ENCODE data around the gene SLC16A9. TPM values are rescaled to one million over a fixed set of nuclear protein-coding genes. Genes with fewer than 3 reads are reported as not detected.

SLC16A9 gene
- total RNA-seq, 1 experiment from 2014 or later = 4.1 TPM

- no peak overlapping the region for H2AK5ac ChIP-seq (ENCODE audit: insufficient read length, low read length)
- no peak overlapping the region for H2BK5ac ChIP-seq (ENCODE audit: insufficient read length, low read length)
- no peak overlapping the region for H2AFZ ChIP-seq (ENCODE audit: low read length)
- no CpG with 5 or more reads among the region's 3 CpGs for WGBS (ENCODE audit: extremely low coverage, insufficient read length, low lambda C conversion rate)
- H3K4ac ChIP-seq (ENCODE audit: low read depth, low read length) = no peak overlapping the region
- H3K9me3 ChIP-seq (ENCODE audit: control insufficient read depth, low read depth, low read length) = no peaks in the 10 kb centered on the region
- no peak overlapping the region for H2BK20ac ChIP-seq (ENCODE audit: low read depth, low read length, poor library complexity, severe bottlenecking)
- DNase-seq = no peak
- Mint-ChIP-seq H3K4me3 (no peak overlapping the region), H3K36me3 (ENCODE audit: insufficient read depth in 1 of 3, low read depth in 3 of 3) (peaks cover 0 to 11% (median 0%) of the 10 kb centered on the region in 3 experiments; a peak in 1 of 7 replicates), H3K27me3 (ENCODE audit: low read depth) (peaks cover 46% of the 10 kb centered on the region), H3K9me3 (no peaks in the 10 kb centered on the region), H3K27ac (no peak overlapping the region), H3K4me1 (peaks cover 8 to 22% of the 10 kb centered on the region in 2 experiments)
- H3K56ac ChIP-seq (ENCODE audit: insufficient read length, low read depth, low read length) = no peak overlapping the region
- TF ChIP-seq, protein P1, sequence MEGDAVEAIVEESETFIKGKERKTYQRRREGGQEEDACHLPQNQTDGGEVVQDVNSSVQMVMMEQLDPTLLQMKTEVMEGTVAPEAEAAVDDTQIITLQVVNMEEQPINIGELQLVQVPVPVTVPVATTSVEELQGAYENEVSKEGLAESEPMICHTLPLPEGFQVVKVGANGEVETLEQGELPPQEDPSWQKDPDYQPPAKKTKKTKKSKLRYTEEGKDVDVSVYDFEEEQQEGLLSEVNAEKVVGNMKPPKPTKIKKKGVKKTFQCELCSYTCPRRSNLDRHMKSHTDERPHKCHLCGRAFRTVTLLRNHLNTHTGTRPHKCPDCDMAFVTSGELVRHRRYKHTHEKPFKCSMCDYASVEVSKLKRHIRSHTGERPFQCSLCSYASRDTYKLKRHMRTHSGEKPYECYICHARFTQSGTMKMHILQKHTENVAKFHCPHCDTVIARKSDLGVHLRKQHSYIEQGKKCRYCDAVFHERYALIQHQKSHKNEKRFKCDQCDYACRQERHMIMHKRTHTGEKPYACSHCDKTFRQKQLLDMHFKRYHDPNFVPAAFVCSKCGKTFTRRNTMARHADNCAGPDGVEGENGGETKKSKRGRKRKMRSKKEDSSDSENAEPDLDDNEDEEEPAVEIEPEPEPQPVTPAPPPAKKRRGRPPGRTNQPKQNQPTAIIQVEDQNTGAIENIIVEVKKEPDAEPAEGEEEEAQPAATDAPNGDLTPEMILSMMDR (conservative IDR thresholded peaks at IDR 0.05) = no peak
- H2BK15ac ChIP-seq (ENCODE audit: low read depth, low read length) = no peak overlapping the region
- no peak overlapping the region for H2BK12ac ChIP-seq (ENCODE audit: insufficient read length, low read depth, low read length)
- no peak overlapping the region for H2BK120ac ChIP-seq (ENCODE audit: low read depth, low read length, poor library complexity, severe bottlenecking)
- no peaks in the 10 kb centered on the region; the same call in 1 of the 2 replicates for H3K27me3 ChIP-seq (ENCODE audit: insufficient read depth, low read length)
- no peak overlapping the region for H3K4me2 ChIP-seq (ENCODE audit: insufficient read depth, insufficient read length, low read length)
- H3K27ac ChIP-seq (ENCODE audit: insufficient read length, low read depth, low read length) = no peak overlapping the region
- peaks cover 18% of the 10 kb centered on the region for H3K23me2 ChIP-seq (ENCODE audit: insufficient read length, low read depth, low read length, poor library complexity, severe bottlenecking)
- H3K14ac ChIP-seq (ENCODE audit: insufficient read depth, low read length) = no peak overlapping the region
- H3K4me1 ChIP-seq (ENCODE audit: insufficient read depth, low read length) = no peaks in the 10 kb centered on the region; the same call in 1 of the 2 replicates
- H4K91ac ChIP-seq (ENCODE audit: insufficient read length, low read depth, low read length) = no peak overlapping the region
- no peak overlapping the region for H3T11ph ChIP-seq (ENCODE audit: low read length)
- H3K9ac ChIP-seq (ENCODE audit: extremely low read depth, insufficient read length, low read length) = no peak overlapping the region
- H4K5ac ChIP-seq (ENCODE audit: insufficient read length, low read depth, low read length) = no peak overlapping the region
- H3K18ac ChIP-seq (ENCODE audit: insufficient read length, low read depth, low read length) = no peak overlapping the region
- H3K23ac ChIP-seq (ENCODE audit: insufficient read length, low read depth, low read length) = no peak overlapping the region
- no peaks in the 10 kb centered on the region for H3K79me1 ChIP-seq (ENCODE audit: insufficient read depth, low read depth, low read length, poor library complexity, severe bottlenecking)
- no peaks in the 10 kb centered on the region for H3K79me2 ChIP-seq (ENCODE audit: insufficient read depth, low read length)
- H4K8ac ChIP-seq (replicated peaks; ENCODE audit: insufficient read length, low read depth, low read length) = no peak overlapping the region
- no peaks in the 10 kb centered on the region for H4K20me1 ChIP-seq (ENCODE audit: control insufficient read depth, insufficient read depth, insufficient read length)
These were observed 2.3 kb upstream of the SLC16A9 start for GRCh38 chr10:59711871-59712494.

All from H9 (cell line).